ENCODE data around the gene ADAMTSL1. TPM values are rescaled to one million over a fixed set of nuclear protein-coding genes. Genes with fewer than 3 reads are reported as not detected.

The ADAMTSL1 gene
- total RNA-seq, 1 donor from 2014 or later, result 12.3 TPM

DNA sequence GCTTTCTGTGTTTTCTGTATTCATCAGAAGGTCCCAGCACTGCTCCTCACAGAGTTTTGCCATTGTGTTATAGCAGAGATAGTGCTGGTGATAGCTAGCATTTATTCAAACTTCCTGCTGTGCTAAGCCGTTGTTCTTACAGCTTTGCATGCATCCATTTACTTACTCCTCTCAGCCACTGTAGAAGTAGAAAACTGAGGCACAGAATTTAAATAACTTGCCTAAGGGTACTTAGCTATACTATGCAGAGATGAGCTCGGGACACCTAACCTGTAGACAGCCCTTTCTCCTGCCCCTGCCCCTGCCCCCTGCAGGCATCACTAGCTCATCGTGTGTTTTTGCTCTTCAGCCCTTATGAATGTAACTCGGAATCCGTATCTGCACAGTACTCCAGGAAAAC, 331.4 kb downstream of the ADAMTSL1 start:
- Histone ChIP-seq H3K9me3 (no peaks in the 10 kb centered on the region), H3K27me3 (no peaks in the 10 kb centered on the region), H3K4me1 (no peaks in the 10 kb centered on the region), H3K36me3 (no peaks in the 10 kb centered on the region), H3K27ac (no peak overlapping the region), H3K4me3 (no peak overlapping the region)
- intact Hi-C loops (cut with DNase I), result no loop called here
- DNase-seq (ENCODE audit: low spot score in 2 of 2), result no peak
- TF ChIP-seq, protein P1, sequence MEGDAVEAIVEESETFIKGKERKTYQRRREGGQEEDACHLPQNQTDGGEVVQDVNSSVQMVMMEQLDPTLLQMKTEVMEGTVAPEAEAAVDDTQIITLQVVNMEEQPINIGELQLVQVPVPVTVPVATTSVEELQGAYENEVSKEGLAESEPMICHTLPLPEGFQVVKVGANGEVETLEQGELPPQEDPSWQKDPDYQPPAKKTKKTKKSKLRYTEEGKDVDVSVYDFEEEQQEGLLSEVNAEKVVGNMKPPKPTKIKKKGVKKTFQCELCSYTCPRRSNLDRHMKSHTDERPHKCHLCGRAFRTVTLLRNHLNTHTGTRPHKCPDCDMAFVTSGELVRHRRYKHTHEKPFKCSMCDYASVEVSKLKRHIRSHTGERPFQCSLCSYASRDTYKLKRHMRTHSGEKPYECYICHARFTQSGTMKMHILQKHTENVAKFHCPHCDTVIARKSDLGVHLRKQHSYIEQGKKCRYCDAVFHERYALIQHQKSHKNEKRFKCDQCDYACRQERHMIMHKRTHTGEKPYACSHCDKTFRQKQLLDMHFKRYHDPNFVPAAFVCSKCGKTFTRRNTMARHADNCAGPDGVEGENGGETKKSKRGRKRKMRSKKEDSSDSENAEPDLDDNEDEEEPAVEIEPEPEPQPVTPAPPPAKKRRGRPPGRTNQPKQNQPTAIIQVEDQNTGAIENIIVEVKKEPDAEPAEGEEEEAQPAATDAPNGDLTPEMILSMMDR (IDR thresholded peaks at IDR 0.05), result no peak

DNA sequence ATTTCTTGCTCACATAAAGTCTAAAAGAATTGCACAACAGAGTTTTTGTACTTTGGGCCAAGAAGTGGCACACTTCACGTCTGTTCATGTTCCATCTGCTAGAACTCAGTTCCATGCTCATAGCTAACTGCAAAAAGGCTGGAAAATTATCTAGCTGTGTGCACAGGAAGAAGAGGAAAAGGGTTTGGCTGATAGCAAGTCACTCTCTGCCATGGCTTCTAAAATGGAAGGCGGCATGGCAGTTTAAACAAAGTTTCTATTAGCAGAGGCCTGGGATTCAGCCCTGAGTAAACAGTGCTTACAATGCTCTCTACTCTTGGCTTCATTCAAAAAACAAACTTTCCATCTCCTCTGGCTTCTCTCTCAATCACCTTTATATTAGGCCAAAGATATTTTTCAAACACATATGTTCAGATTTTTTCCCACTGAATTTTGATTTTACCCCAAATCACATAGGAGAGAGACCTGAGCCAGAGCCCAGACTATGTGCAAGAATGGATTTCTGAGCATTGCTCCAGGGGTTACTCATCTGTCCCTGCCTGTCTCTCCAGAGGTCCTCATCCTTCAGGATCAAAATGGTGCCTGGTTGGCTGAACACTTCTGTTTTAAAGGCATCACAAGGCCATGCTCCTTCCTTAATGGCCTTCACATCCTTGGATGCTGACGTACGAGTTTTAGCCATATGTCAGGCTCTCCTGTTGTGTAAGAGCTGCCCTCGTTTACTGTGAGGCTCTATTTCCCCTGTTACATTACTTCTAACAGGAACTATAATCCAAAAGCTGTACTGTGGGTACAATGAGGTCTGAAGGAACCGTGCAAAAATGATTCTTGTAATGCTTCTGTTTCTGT, 332.5 kb downstream of the ADAMTSL1 start:
- no peaks in the 10 kb centered on the region for H3K4me1 ChIP-seq
- peak overlapping the region in 1 of 2 donors; percentile 47 for H3K27ac ChIP-seq
- H3K36me3 ChIP-seq, result no peaks in the 10 kb centered on the region
- intact Hi-C loops (cut with DNase I), result no loop called here
- H3K4me3 ChIP-seq, result no peak overlapping the region
- no peaks in the 10 kb centered on the region for H3K9me3 ChIP-seq
- no peaks in the 10 kb centered on the region for H3K27me3 ChIP-seq
- TF ChIP-seq, protein P1 (IDR thresholded peaks at IDR 0.05), result no peak
- no peak for DNase-seq (ENCODE audit: low spot score in 2 of 2)

GRCh38 chr9:18810581-18810980, 336.6 kb downstream of the ADAMTSL1 start:
- TF ChIP-seq, protein P1 (IDR thresholded peaks at IDR 0.05), result no peak
- no peak overlapping the region for H3K27ac ChIP-seq
- H3K27me3 ChIP-seq, result no peaks in the 10 kb centered on the region
- H3K4me1 ChIP-seq, result no peaks in the 10 kb centered on the region
- DNase-seq (ENCODE audit: low spot score in 2 of 2), result no peak
- intact Hi-C loops (cut with DNase I), result no loop called here
- no peaks in the 10 kb centered on the region for H3K36me3 ChIP-seq
- no peaks in the 10 kb centered on the region for H3K9me3 ChIP-seq
- H3K4me3 ChIP-seq, result no peak overlapping the region

GRCh38 chr9:18811171-18811570, 337.2 kb downstream of the ADAMTSL1 start:
- DNase-seq (ENCODE audit: low spot score in 2 of 2), result no peak
- Histone ChIP-seq H3K9me3 (no peaks in the 10 kb centered on the region), H3K4me1 (no peaks in the 10 kb centered on the region), H3K36me3 (no peaks in the 10 kb centered on the region), H3K27ac (no peak overlapping the region), H3K27me3 (no peaks in the 10 kb centered on the region), H3K4me3 (no peak overlapping the region)
- TF ChIP-seq, protein P1 (IDR thresholded peaks at IDR 0.05), result no peak
- intact Hi-C loops (cut with DNase I), result no loop called here

GRCh38 chr9:18819418-18819817, 345.5 kb downstream of the ADAMTSL1 start:
- TF ChIP-seq, protein P1 (IDR thresholded peaks at IDR 0.05), result no peak
- DNase-seq (ENCODE audit: low spot score in 2 of 2), result no peak
- H3K9me3 ChIP-seq, result no peaks in the 10 kb centered on the region
- intact Hi-C loops (cut with DNase I), result no loop called here
- H3K27me3 ChIP-seq, result no peaks in the 10 kb centered on the region
- H3K4me3 ChIP-seq, result no peak overlapping the region
- H3K4me1 ChIP-seq, result no peaks in the 10 kb centered on the region
- H3K27ac ChIP-seq, result no peak overlapping the region
- peaks cover 8 to 10% of the 10 kb centered on the region in 2 donors for H3K36me3 ChIP-seq
